Measurements from ENCODE around the gene NEURL3.

NEURL3 gene

DNA sequence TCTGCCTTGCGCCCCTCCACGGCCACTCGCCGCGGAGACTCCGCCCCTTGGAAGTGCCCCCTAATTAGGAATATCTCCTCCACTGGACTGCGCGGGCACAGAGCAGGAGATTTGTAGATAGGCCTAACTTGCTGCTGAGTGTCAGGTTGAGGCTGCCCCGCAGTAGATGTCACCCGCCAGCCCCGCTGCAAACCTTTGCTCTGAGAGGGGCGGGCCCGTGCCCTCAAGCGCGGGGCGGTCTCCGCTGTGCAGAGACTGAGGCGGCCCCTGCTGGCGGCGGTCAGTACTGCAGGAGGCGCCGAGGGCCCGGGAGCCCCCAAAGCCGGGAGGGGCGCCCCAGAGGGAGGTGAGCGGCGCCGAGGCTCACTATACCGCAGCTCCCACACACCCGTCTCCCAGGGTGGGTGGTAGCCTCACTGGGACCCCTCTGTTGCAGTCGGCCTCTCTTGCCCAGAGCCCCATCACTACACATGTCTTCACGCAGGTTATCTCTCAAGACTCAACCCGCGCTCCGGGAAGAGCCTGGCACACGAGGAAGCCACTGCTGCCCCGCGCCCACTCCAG lies 2.9 kb upstream of the NEURL3 start:
- no CpG with 5 or more reads among the region's 38 CpGs for WGBS (ENCODE audit: extremely low coverage, insufficient coverage, insufficient read length)
- no peak overlapping the region for H2BK5ac ChIP-seq (ENCODE audit: low read depth, low read length, poor library complexity)
- H4K12ac ChIP-seq (ENCODE audit: low read depth, low read length) = no peak overlapping the region
- peaks cover 35% of the 10 kb centered on the region in 2 experiments for H3K4me1 ChIP-seq (ENCODE audit: control insufficient read depth in 1 of 2, insufficient read depth in 2 of 2, low read length in 2 of 2)
- DNase-seq = peak; percentile 79 to 84
- peak overlapping the region; percentile 17 for H4K8ac ChIP-seq (ENCODE audit: low read depth, low read length)
- H2BK12ac ChIP-seq (ENCODE audit: low read length) = peak overlapping the region; percentile 42
- no peak overlapping the region for H3K4me3 ChIP-seq (ENCODE audit: low read depth, low read length)
- no peak overlapping the region for H3K27ac ChIP-seq (ENCODE audit: low read depth, low read length)
- H3K9ac ChIP-seq (ENCODE audit: low read length) = no peak overlapping the region
- H2AFZ ChIP-seq (ENCODE audit: insufficient read depth, low read length, poor library complexity) = peak overlapping the region; percentile 59
- H2BK120ac ChIP-seq (ENCODE audit: insufficient read depth, low read length, poor library complexity) = no peak overlapping the region
- no peak overlapping the region for H3K14ac ChIP-seq (ENCODE audit: low read length)
- H3K23ac ChIP-seq (ENCODE audit: low read length) = no peak overlapping the region
- H3K4me2 ChIP-seq (ENCODE audit: low read length) = peak overlapping the region; percentile 32
- no peaks in the 10 kb centered on the region for H3K27me3 ChIP-seq (ENCODE audit: insufficient read depth, low read length)
- H3K9me3 ChIP-seq (ENCODE audit: insufficient read depth, low read depth, low read length) = no peaks in the 10 kb centered on the region
- peak overlapping the region; percentile 9 for H3K18ac ChIP-seq (ENCODE audit: low read length)
- no peaks in the 10 kb centered on the region for H3K79me2 ChIP-seq (ENCODE audit: control insufficient read depth, insufficient read depth, low read length, poor library complexity)
- H3K4ac ChIP-seq (ENCODE audit: low read depth, low read length) = no peak overlapping the region
- peak overlapping the region; percentile 8 for H4K91ac ChIP-seq (ENCODE audit: low read depth, low read length)
- peaks cover 12% of the 10 kb centered on the region for H3K79me1 ChIP-seq (ENCODE audit: low read length)
- H2AK5ac ChIP-seq (ENCODE audit: low read length) = no peak overlapping the region
- no peaks in the 10 kb centered on the region for H3K36me3 ChIP-seq (ENCODE audit: control insufficient read depth in 1 of 2, insufficient read depth in 2 of 2, low read length in 2 of 2)

DNA sequence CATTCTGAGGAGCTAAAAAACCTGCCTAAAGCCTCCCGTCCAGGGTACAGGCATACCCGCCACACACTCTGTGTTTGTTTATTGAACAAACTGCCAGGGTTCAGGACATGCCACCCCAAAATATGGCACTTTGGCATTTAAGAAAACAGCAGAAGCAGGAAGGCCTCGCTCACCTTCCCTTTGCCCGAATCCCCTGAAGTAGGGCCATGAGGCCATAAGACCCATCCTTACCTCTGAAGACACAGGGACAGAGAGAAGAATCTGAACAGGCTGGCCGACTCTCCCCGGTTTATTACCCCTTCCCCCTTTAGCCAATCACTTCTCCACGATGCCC lies 1.7 kb upstream of the NEURL3 start:
- Histone ChIP-seq H3K4me1 (ENCODE audit: control insufficient read depth in 1 of 2, insufficient read depth in 2 of 2, low read length in 2 of 2) (peaks cover 42 to 44% of the 10 kb centered on the region in 2 experiments), H3K27me3 (ENCODE audit: insufficient read depth, low read length) (no peaks in the 10 kb centered on the region), H4K12ac (ENCODE audit: low read depth, low read length) (no peak overlapping the region), H3K4me3 (ENCODE audit: low read depth, low read length) (no peak overlapping the region), H3K4me2 (ENCODE audit: low read length) (no peak overlapping the region), H3K36me3 (ENCODE audit: control insufficient read depth in 1 of 2, insufficient read depth in 2 of 2, low read length in 2 of 2) (no peaks in the 10 kb centered on the region), H2BK120ac (ENCODE audit: insufficient read depth, low read length, poor library complexity) (peak overlapping the region; percentile 60), H4K91ac (ENCODE audit: low read depth, low read length) (peak overlapping the region; percentile 55), H2BK12ac (ENCODE audit: low read length) (peak overlapping the region; percentile 45), H4K8ac (ENCODE audit: low read depth, low read length) (peak overlapping the region; percentile 26), H3K9me3 (ENCODE audit: insufficient read depth, low read depth, low read length) (no peaks in the 10 kb centered on the region), H2AFZ (ENCODE audit: insufficient read depth, low read length, poor library complexity) (no peak overlapping the region), H3K14ac (ENCODE audit: low read length) (peak overlapping the region; percentile 32), H2AK5ac (ENCODE audit: low read length) (no peak overlapping the region), H3K27ac (ENCODE audit: low read depth, low read length) (no peak overlapping the region), H3K9ac (ENCODE audit: low read length) (no peak overlapping the region), H3K18ac (ENCODE audit: low read length) (no peak overlapping the region), H3K79me2 (ENCODE audit: control insufficient read depth, insufficient read depth, low read length, poor library complexity) (no peaks in the 10 kb centered on the region), H2BK5ac (ENCODE audit: low read depth, low read length, poor library complexity) (peak overlapping the region; percentile 35), H3K4ac (ENCODE audit: low read depth, low read length) (no peak overlapping the region), H3K23ac (ENCODE audit: low read length) (no peak overlapping the region), H3K79me1 (ENCODE audit: low read length) (peaks cover 12% of the 10 kb centered on the region)
- DNase-seq = no peak
- no CpG with 5 or more reads among the region's 7 CpGs for WGBS (ENCODE audit: extremely low coverage, insufficient coverage, insufficient read length)

DNA sequence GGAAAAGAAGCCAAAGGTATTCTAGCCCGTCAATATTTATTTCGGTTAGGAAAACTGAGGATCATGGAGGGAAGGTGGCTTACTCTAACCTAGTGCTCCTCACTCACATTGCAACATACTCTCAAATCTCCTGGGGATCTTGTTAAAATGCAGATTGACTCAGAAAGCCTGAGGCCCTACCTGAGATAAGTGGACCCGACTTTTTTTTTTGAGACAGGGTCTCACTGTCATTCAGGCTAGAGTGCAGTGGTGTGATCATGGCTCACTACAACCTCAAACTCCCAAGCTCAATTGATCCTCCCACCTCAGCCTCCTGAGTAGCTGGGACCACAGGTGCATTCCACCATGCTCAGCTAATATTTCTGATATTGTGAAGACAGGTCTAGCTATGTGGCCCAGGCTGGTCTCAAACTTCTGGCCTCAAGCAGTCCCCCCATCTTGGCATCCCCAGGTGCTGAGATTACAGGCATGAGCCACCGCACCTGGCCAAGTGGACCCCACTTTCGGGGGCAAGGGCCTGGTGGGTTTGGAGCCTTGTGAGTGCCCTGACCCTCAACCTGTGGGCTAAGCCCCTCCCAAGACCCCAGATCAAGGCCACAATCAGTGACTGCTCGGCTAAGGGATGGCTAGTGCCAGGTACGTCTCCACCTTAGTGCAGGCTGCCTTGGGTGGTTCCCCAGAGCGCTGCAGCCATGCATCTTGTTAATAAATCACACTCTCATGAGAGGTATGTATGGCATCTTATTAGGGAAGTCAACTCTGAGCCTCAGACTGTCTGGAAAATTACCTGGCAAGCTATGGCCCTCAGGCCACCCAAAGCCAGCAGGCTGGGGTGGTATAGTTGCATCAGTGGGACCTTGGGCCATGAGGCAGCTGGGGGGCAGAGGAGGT lies 1.1 kb upstream of the NEURL3 start:
- Histone ChIP-seq H2AFZ (ENCODE audit: insufficient read depth, low read length, poor library complexity) (no peak overlapping the region), H3K18ac (ENCODE audit: low read length) (no peak overlapping the region), H2AK5ac (ENCODE audit: low read length) (no peak overlapping the region), H4K8ac (ENCODE audit: low read depth, low read length) (peak overlapping the region; percentile 7), H4K91ac (ENCODE audit: low read depth, low read length) (peak overlapping the region; percentile 58), H3K27ac (ENCODE audit: low read depth, low read length) (peak overlapping the region; percentile 53), H3K27me3 (ENCODE audit: insufficient read depth, low read length) (no peaks in the 10 kb centered on the region), H3K4me2 (ENCODE audit: low read length) (peak overlapping the region; percentile 10), H3K4ac (ENCODE audit: low read depth, low read length) (no peak overlapping the region), H4K12ac (ENCODE audit: low read depth, low read length) (no peak overlapping the region), H3K9ac (ENCODE audit: low read length) (no peak overlapping the region), H3K4me3 (ENCODE audit: low read depth, low read length) (no peak overlapping the region), H3K36me3 (ENCODE audit: control insufficient read depth in 1 of 2, insufficient read depth in 2 of 2, low read length in 2 of 2) (no peaks in the 10 kb centered on the region), H2BK120ac (ENCODE audit: insufficient read depth, low read length, poor library complexity) (peak overlapping the region; percentile 8), H3K14ac (ENCODE audit: low read length) (peak overlapping the region; percentile 3), H3K4me1 (ENCODE audit: control insufficient read depth in 1 of 2, insufficient read depth in 2 of 2, low read length in 2 of 2) (peaks cover 42 to 44% of the 10 kb centered on the region in 2 experiments), H3K23ac (ENCODE audit: low read length) (no peak overlapping the region), H3K9me3 (ENCODE audit: insufficient read depth, low read depth, low read length) (no peaks in the 10 kb centered on the region), H2BK12ac (ENCODE audit: low read length) (peak overlapping the region; percentile 2), H3K79me1 (ENCODE audit: low read length) (peaks cover 12% of the 10 kb centered on the region), H3K79me2 (ENCODE audit: control insufficient read depth, insufficient read depth, low read length, poor library complexity) (no peaks in the 10 kb centered on the region), H2BK5ac (ENCODE audit: low read depth, low read length, poor library complexity) (no peak overlapping the region)
- peak; percentile 84 to 87 for DNase-seq
- no CpG with 5 or more reads among the region's 8 CpGs for WGBS (ENCODE audit: extremely low coverage, insufficient coverage, insufficient read length)

DNA sequence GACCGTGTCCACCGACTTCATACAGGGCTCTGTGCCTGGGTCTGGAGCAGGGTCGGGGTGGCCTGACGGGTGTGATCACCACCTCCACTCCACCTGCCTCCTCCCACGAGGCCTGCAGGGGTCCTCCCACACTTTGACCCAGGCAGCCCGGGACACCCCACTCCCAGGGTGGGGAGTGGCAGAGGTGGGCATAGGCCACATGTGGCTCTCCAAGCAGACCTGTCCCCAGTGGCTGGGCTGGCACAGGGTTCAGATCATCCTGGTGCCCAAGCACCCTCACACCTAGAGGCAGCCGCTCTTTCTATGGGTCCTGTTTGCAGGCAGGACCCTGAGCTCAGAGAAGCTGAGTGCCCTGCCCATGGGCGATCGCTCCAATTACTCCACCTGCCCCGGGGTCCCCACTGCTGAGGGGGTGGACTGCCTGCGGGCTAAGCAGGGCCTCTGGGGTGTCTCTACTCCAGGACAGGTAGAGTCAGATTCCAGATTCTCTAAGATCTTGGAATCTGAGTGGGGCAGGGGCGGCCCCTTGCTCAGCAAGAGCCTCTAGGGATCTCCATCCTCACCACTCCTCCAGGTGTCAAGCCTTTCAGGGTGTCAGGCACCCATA lies 1.4 kb downstream of the NEURL3 start:
- peak overlapping the region; percentile 18 for H3K18ac ChIP-seq (ENCODE audit: low read length)
- no peaks in the 10 kb centered on the region for H3K36me3 ChIP-seq (ENCODE audit: control insufficient read depth in 1 of 2, insufficient read depth in 2 of 2, low read length in 2 of 2)
- H3K14ac ChIP-seq (ENCODE audit: low read length) = no peak overlapping the region
- no peak overlapping the region for H4K12ac ChIP-seq (ENCODE audit: low read depth, low read length)
- no peak overlapping the region for H2AK5ac ChIP-seq (ENCODE audit: low read length)
- no peak overlapping the region for H3K4ac ChIP-seq (ENCODE audit: low read depth, low read length)
- H3K79me1 ChIP-seq (ENCODE audit: low read length) = peaks cover 12% of the 10 kb centered on the region
- peak overlapping the region; percentile 17 for H4K91ac ChIP-seq (ENCODE audit: low read depth, low read length)
- H2AFZ ChIP-seq (ENCODE audit: insufficient read depth, low read length, poor library complexity) = no peak overlapping the region
- H3K9ac ChIP-seq (ENCODE audit: low read length) = no peak overlapping the region
- no peak overlapping the region for H2BK5ac ChIP-seq (ENCODE audit: low read depth, low read length, poor library complexity)
- no peak overlapping the region for H3K4me3 ChIP-seq (ENCODE audit: low read depth, low read length)
- no peak overlapping the region for H3K23ac ChIP-seq (ENCODE audit: low read length)
- H2BK12ac ChIP-seq (ENCODE audit: low read length) = no peak overlapping the region
- WGBS (ENCODE audit: extremely low coverage, insufficient coverage, insufficient read length) = no CpG with 5 or more reads among the region's 12 CpGs
- DNase-seq = no peak
- H3K79me2 ChIP-seq (ENCODE audit: control insufficient read depth, insufficient read depth, low read length, poor library complexity) = no peaks in the 10 kb centered on the region
- H3K27ac ChIP-seq (ENCODE audit: low read depth, low read length) = no peak overlapping the region
- no peaks in the 10 kb centered on the region for H3K27me3 ChIP-seq (ENCODE audit: insufficient read depth, low read length)
- H3K9me3 ChIP-seq (ENCODE audit: insufficient read depth, low read depth, low read length) = no peaks in the 10 kb centered on the region
- H3K4me2 ChIP-seq (ENCODE audit: low read length) = no peak overlapping the region
- peaks cover 39 to 42% of the 10 kb centered on the region in 2 experiments for H3K4me1 ChIP-seq (ENCODE audit: control insufficient read depth in 1 of 2, insufficient read depth in 2 of 2, low read length in 2 of 2)
- no peak overlapping the region for H2BK120ac ChIP-seq (ENCODE audit: insufficient read depth, low read length, poor library complexity)
- H4K8ac ChIP-seq (ENCODE audit: low read depth, low read length) = no peak overlapping the region
